HEK293 (cell line): ENCODE results near the gene PAIP2.

Experiments
- CTCF ChIA-PET: fragments of 350-600 bp; formaldehyde crosslinking; extraction: SDS; loops from one replicate; lab custom pipeline; 2021; ENCODE audit warnings: antibody characterized with exemption; lab: Yijun Ruan, JAX
- POLR2A ChIA-PET: fragments of 300-600 bp; formaldehyde crosslinking; extraction: SDS; loops from one replicate; lab custom pipeline; 2020; ENCODE audit warnings: antibody characterized with exemption, inconsistent platforms; lab: Yijun Ruan, JAX
- H3K27ac ChIP-seq: fragments of 200-500 bp; sonication (Bioruptor generic); 2 replicates; pipeline ENCODE4 v1.5.1; 2014; ENCODE audit warnings: low read depth, low read length, control low read depth, inconsistent platforms; ENCODE audit errors: extremely low read depth
- H3K36me3 ChIP-seq, 2 experiments: fragments of 200-500 bp in 1 of 2; sonication (Bioruptor generic) in 1 of 2; 1 replicate in 1 of 2; 2 replicates in 1 of 2; pipeline ENCODE4 v1.5.1; 2014 to 2017; ENCODE audit warnings: inconsistent platforms in 2 of 2, low read length in 2 of 2; ENCODE audit not compliant: control insufficient read depth in 2 of 2, insufficient read depth in 1 of 2
- H3K4me1 ChIP-seq: fragments of 200-500 bp; sonication (Bioruptor generic); 2 replicates; pipeline ENCODE4 v1.5.1; 2014; ENCODE audit warnings: mild to moderate bottlenecking, low read length, inconsistent platforms; ENCODE audit not compliant: control insufficient read depth, insufficient read depth
- H3K4me3 ChIP-seq: 2 replicates; pipeline ENCODE4 v1.5.1; 2011; ENCODE audit warnings: low read depth, mild to moderate bottlenecking, control low read depth, low read length, moderate library complexity
- H3K9me3 ChIP-seq: fragments of 200-500 bp; sonication (Bioruptor generic); 2 replicates; pipeline ENCODE4 v1.5.1; 2014; ENCODE audit warnings: low read depth, low read length, inconsistent platforms; ENCODE audit not compliant: control insufficient read depth, insufficient read depth
- GLIS1 ChIP-seq: fragments of 450-650 bp; formaldehyde crosslinking; IDR thresholded peaks from 2 replicates; pipeline ENCODE4 v1.5.1; 2016; ENCODE audit warnings: missing biosample characterization, missing genetic modification characterization
- MYNN ChIP-seq: fragments of 450-650 bp; formaldehyde crosslinking; IDR thresholded peaks from 2 replicates; pipeline ENCODE4 v1.5.1; 2016; ENCODE audit warnings: missing biosample characterization, missing genetic modification characterization, borderline replicate concordance
- MZF1 ChIP-seq: fragments of 450-650 bp; formaldehyde crosslinking; IDR thresholded peaks from 2 replicates; pipeline ENCODE4 v1.5.1; 2017; ENCODE audit warnings: missing biosample characterization, missing genetic modification characterization, borderline replicate concordance
- REST ChIP-seq: fragments of 450-650 bp; formaldehyde crosslinking; IDR thresholded peaks from 2 replicates; pipeline ENCODE4 v1.5.1; 2016; ENCODE audit warnings: missing biosample characterization, missing genetic modification characterization
- TRIM28 ChIP-seq: IDR thresholded peaks from 2 replicates; pipeline ENCODE4 v1.6.1; 2011; ENCODE audit warnings: low read length, control low read depth, borderline replicate concordance
- ZBTB1 ChIP-seq: fragments of 450-650 bp; formaldehyde crosslinking; IDR thresholded peaks from 2 replicates; pipeline ENCODE4 v1.5.1; 2016; ENCODE audit warnings: missing biosample characterization, missing genetic modification characterization
- ZBTB6 ChIP-seq: fragments of 450-650 bp; formaldehyde crosslinking; IDR thresholded peaks from 2 replicates; pipeline ENCODE4 v1.5.1; 2017; ENCODE audit warnings: missing biosample characterization, missing genetic modification characterization
- ZFHX2 ChIP-seq: fragments of 450-650 bp; formaldehyde crosslinking; conservative IDR thresholded peaks from 2 replicates; pipeline ENCODE4 v1.5.1; 2016; ENCODE audit warnings: missing biosample characterization, missing genetic modification characterization
- ZFP3 ChIP-seq: fragments of 450-650 bp; formaldehyde crosslinking; IDR thresholded peaks from 2 replicates; pipeline ENCODE4 v1.5.1; 2016; ENCODE audit warnings: low read depth, missing biosample characterization, missing genetic modification characterization
- ZIC2 ChIP-seq: fragments of 450-650 bp; formaldehyde crosslinking; IDR thresholded peaks from 2 replicates; pipeline ENCODE4 v1.5.1; 2016; ENCODE audit warnings: missing biosample characterization, missing genetic modification characterization
- ZNF155 ChIP-seq: fragments of 450-650 bp; formaldehyde crosslinking; IDR thresholded peaks from 2 replicates; pipeline ENCODE4 v1.5.1; 2016; ENCODE audit warnings: missing biosample characterization, missing genetic modification characterization
- ZNF2 ChIP-seq: fragments of 450-650 bp; formaldehyde crosslinking; IDR thresholded peaks from 2 replicates; pipeline ENCODE4 v1.5.1; 2016; ENCODE audit warnings: missing biosample characterization, missing genetic modification characterization
- ZNF280D ChIP-seq: fragments of 450-650 bp; formaldehyde crosslinking; IDR thresholded peaks from 2 replicates; pipeline ENCODE4 v1.5.1; 2016; ENCODE audit warnings: missing biosample characterization, missing genetic modification characterization
- ZNF335 ChIP-seq: fragments of 450-650 bp; formaldehyde crosslinking; conservative IDR thresholded peaks from 2 replicates; pipeline ENCODE4 v1.5.1; 2016; ENCODE audit warnings: missing biosample characterization, missing genetic modification characterization
- ZNF394 ChIP-seq: fragments of 450-650 bp; formaldehyde crosslinking; IDR thresholded peaks from 2 replicates; pipeline ENCODE4 v1.5.1; 2016; ENCODE audit warnings: missing biosample characterization, missing genetic modification characterization, mild to moderate bottlenecking, moderate library complexity, borderline replicate concordance
- ZNF449 ChIP-seq: fragments of 450-650 bp; formaldehyde crosslinking; IDR thresholded peaks from 2 replicates; pipeline ENCODE4 v1.5.1; 2017; ENCODE audit warnings: missing biosample characterization, mild to moderate bottlenecking, missing genetic modification characterization, moderate library complexity
- ZNF580 ChIP-seq: fragments of 450-650 bp; formaldehyde crosslinking; IDR thresholded peaks from 2 replicates; pipeline ENCODE4 v1.5.1; 2016; ENCODE audit warnings: missing biosample characterization, missing genetic modification characterization
- ZNF629 ChIP-seq: fragments of 450-650 bp; formaldehyde crosslinking; IDR thresholded peaks from 2 replicates; pipeline ENCODE4 v1.5.1; 2017; ENCODE audit warnings: missing biosample characterization, missing genetic modification characterization
- ZNF639 ChIP-seq: fragments of 450-650 bp; formaldehyde crosslinking; IDR thresholded peaks from 2 replicates; pipeline ENCODE4 v1.5.1; 2016; ENCODE audit warnings: missing biosample characterization, missing genetic modification characterization
- ZNF704 ChIP-seq: fragments of 450-650 bp; formaldehyde crosslinking; IDR thresholded peaks from 2 replicates; pipeline ENCODE4 v1.5.1; 2016; ENCODE audit warnings: missing biosample characterization, missing genetic modification characterization
- ZNF792 ChIP-seq: fragments of 450-650 bp; formaldehyde crosslinking; IDR thresholded peaks from 2 replicates; pipeline ENCODE4 v1.5.1; 2016; ENCODE audit warnings: missing biosample characterization, missing genetic modification characterization
- ZNF843 ChIP-seq: fragments of 450-650 bp; formaldehyde crosslinking; IDR thresholded peaks from 2 replicates; pipeline ENCODE4 v1.5.1; 2016; ENCODE audit warnings: missing biosample characterization, missing genetic modification characterization

PAIP2 gene

GRCh38 chr5:139341689-139342422, at the start of gene PAIP2 (continued):
- TF ChIP-seq TRIM28: 0 out of 2 replicates have a peak, but pooled peaks have one; percentile 9
- TF ChIP-seq MYNN (tag by site-specific recombination): peak; percentile 66
- no peak for TF ChIP-seq ZNF704 (tag by site-specific recombination)
- TF ChIP-seq ZBTB6 (tag by site-specific recombination): peak; percentile 25; the same call in 1 of the 2 replicates
- peak; percentile 38 for TF ChIP-seq GLIS1 (tag by site-specific recombination)
- peak; percentile 99 for TF ChIP-seq ZNF335 (tag by site-specific recombination)
- peak; percentile 83 for TF ChIP-seq ZNF449 (tag by site-specific recombination)
- peak; percentile 84 for TF ChIP-seq ZNF394
- peak; percentile 84; the same call in 1 of the 2 replicates for TF ChIP-seq MZF1 (tag by site-specific recombination)
- no peak for TF ChIP-seq ZNF792 (tag by site-specific recombination)
- TF ChIP-seq ZNF629 (tag by site-specific recombination): peak; percentile 92
- TF ChIP-seq ZBTB1 (tag by site-specific recombination): 0 out of 2 replicates have a peak, but pooled peaks have one; percentile 81
- peak; percentile 85; the same call in 1 of the 2 replicates for TF ChIP-seq ZNF639 (tag by site-specific recombination)

- ChIA-PET CTCF (interaction anchor here (0.6 to 1.8 kb wide), 4 partner anchors 18 to 49 kb away, joined by 3 to 6 read pairs (median 5); partner anchors contain the start of gene PAIP2), POLR2A (interaction anchor here (0.7 to 2.6 kb wide), 26 partner anchors 9 to 750 kb away, joined by 3 to 62 read pairs (median 4); partner anchors contain the start of genes CTNNA1, DNAJC18, ETF1 and HSPA9)
- Histone ChIP-seq H3K36me3 (peaks cover 0 to 3% of the 10 kb centered on the region in 2 experiments; a peak in 2 of 3 replicates), H3K27ac (peak overlapping the region; percentile 100), H3K9me3 (no peaks in the 10 kb centered on the region), H3K4me3 (peak overlapping the region; percentile 93), H3K4me1 (peaks cover 24% of the 10 kb centered on the region)
- TF ChIP-seq ZNF843 (tag by site-specific recombination): no peak
- 0 out of 2 replicates have a peak, but pooled peaks have one; percentile 20 for TF ChIP-seq ZNF280D
- no peak for TF ChIP-seq ZFHX2 (tag by site-specific recombination)
- TF ChIP-seq REST (tag by site-specific recombination): no peak
- no peak for TF ChIP-seq ZNF155 (tag by site-specific recombination)
- 0 out of 2 replicates have a peak, but pooled peaks have one; percentile 37 for TF ChIP-seq ZFP3 (tag by site-specific recombination)
- TF ChIP-seq ZNF580 (tag by site-specific recombination): peak; percentile 58; the same call in 1 of the 2 replicates
- TF ChIP-seq ZNF2 (tag by site-specific recombination): no peak
- no peak for TF ChIP-seq ZIC2
Measured at GRCh38 chr5:139293202-139293506, 48.5 kb upstream of the PAIP2 start.
